Lower leg skin (tissue), 3 donors: ENCODE measurements around the gene CDKAL1.

Experiments
- POLR2A ChIP-seq, 2 donors: fragments of 450-650 bp; IDR thresholded peaks; one replicate each; pipeline ENCODE4 v1.6.1; 2016 to 2017; ENCODE audit warnings: antibody characterized with exemption in 2 of 2, mild to moderate bottlenecking in 1 of 2, moderate library complexity in 1 of 2
- TF ChIP-seq, protein P1 (sequence below), 3 donors: fragments of 450-650 bp; IDR thresholded peaks; one replicate each; pipeline ENCODE4 v1.5.1; 2016; ENCODE audit warnings: antibody characterized with exemption in 3 of 3, mild to moderate bottlenecking in 3 of 3, moderate library complexity in 2 of 3

DNA sequence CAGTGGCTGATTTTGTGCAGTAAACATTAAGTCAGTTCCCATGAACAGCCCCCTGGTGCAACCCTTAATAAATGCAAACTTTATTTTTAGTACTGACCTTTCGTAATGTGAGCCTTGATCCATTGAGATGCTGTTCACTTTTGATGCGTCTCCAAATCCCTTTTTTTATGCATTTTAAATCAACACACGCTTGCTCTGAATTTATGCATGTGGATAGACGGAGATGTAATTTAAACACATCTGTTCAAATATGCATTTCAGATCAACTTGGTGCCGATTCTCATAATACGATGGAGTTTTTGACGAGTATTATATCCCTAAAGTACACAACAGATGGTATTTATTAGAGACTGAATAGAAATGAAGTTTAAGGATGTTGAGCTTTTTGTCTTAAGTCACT lies 505.7 kb downstream of the CDKAL1 start:
- TF ChIP-seq, protein P1, sequence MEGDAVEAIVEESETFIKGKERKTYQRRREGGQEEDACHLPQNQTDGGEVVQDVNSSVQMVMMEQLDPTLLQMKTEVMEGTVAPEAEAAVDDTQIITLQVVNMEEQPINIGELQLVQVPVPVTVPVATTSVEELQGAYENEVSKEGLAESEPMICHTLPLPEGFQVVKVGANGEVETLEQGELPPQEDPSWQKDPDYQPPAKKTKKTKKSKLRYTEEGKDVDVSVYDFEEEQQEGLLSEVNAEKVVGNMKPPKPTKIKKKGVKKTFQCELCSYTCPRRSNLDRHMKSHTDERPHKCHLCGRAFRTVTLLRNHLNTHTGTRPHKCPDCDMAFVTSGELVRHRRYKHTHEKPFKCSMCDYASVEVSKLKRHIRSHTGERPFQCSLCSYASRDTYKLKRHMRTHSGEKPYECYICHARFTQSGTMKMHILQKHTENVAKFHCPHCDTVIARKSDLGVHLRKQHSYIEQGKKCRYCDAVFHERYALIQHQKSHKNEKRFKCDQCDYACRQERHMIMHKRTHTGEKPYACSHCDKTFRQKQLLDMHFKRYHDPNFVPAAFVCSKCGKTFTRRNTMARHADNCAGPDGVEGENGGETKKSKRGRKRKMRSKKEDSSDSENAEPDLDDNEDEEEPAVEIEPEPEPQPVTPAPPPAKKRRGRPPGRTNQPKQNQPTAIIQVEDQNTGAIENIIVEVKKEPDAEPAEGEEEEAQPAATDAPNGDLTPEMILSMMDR (IDR thresholded peaks at IDR 0.05): no peak
- no peak for TF ChIP-seq POLR2A (IDR thresholded peaks at IDR 0.05)
